Erythroblast (primary cell): ENCODE data around the gene NEURL4.

Source experiments
- DNase-seq, 2 experiments: peaks; one replicate each; lab custom pipeline; 2025; lab: John Stamatoyannopoulos, UW
- GATA1 ChIP-seq: IDR thresholded peaks from 2 replicates; pipeline ENCODE4 v1.6.1; 2011; ENCODE audit warnings: low read depth, mild to moderate bottlenecking, control low read depth, low read length, moderate library complexity
- POLR2A ChIP-seq: IDR thresholded peaks from 2 replicates; pipeline ENCODE4 v1.6.1; 2011; ENCODE audit warnings: mild to moderate bottlenecking, low read length

The NEURL4 gene

GRCh38 chr17:7281074-7281952 lies 47.8 kb downstream of the NEURL4 start, which contains the start of gene SLC2A4:
TSS of gene SLC2A4 (plus strand) at chr17:7281718. CDS start at chr17:7281935, 217 bp downstream.
- peak; percentile 96 to 98 for DNase-seq
- TF ChIP-seq GATA1 (no peak), POLR2A (peak; percentile 71)

- no peak for TF ChIP-seq GATA1
- no peak for TF ChIP-seq POLR2A
Measured at GRCh38 chr17:7280519-7281073, 48.5 kb downstream of the NEURL4 start.

GRCh38 chr17:7279448-7279847 lies 49.7 kb downstream of the NEURL4 start:
- no peak for TF ChIP-seq POLR2A
- TF ChIP-seq GATA1, result no peak
- DNase-seq, result no peak

More at GRCh38 chr17:7280519-7281073, 48.5 kb downstream of the NEURL4 start:
- peak; percentile 92 to 94 for DNase-seq

- TF ChIP-seq POLR2A, result no peak
- TF ChIP-seq GATA1, result no peak
- no peak for DNase-seq
Measured at GRCh38 chr17:7266784-7267183, 62.4 kb downstream of the NEURL4 start.
